H1 (cell line): ENCODE data around the gene LRRC2. TPM values are rescaled to one million over a fixed set of nuclear protein-coding genes. Genes with fewer than 3 reads are reported as not detected.
A peak's percentile ranks its signal among the peaks of the same experiment; 100 is the strongest.

Experiments
- CTCF ChIA-PET: fragments of 300-600 bp; sonication (Branson Sonifier 250); formaldehyde crosslinking; loops from one replicate; lab custom pipeline; 2021; ENCODE audit not compliant: partially characterized antibody; lab: Charles Lee
- POLR2A ChIA-PET: fragments of 300-600 bp; sonication (Branson Sonifier 250); formaldehyde crosslinking; loops from one replicate; lab custom pipeline; 2021; ENCODE audit warnings: inconsistent platforms; ENCODE audit not compliant: partially characterized antibody; lab: Charles Lee
- DNase-seq, 2 experiments: peaks; one replicate each; pipeline versions ENCODE4 v3.0.0 to v3.0.0-alpha.2; 2010 to 2022; ENCODE audit warnings: low spot score in 2 of 2, low read depth in 1 of 2, mixed read lengths in 1 of 2
- FAIRE-seq: peaks from 2 replicates; lab custom pipeline; 2011; peaks lifted over from hg19 to GRCh38; lab: Jason Lieb, UNC
- H2AFZ ChIP-seq: 2 replicates; pipeline ENCODE4 v1.8.1; 2012; ENCODE audit warnings: low read length, inconsistent platforms
- H2AK5ac ChIP-seq: 2 replicates; pipeline ENCODE4 v1.6.1; 2013; ENCODE audit warnings: low read depth, low read length
- H2BK120ac ChIP-seq: replicated peaks from 2 replicates; pipeline ENCODE3; 2013; ENCODE audit warnings: low read depth, low read length, inconsistent platforms
- H2BK12ac ChIP-seq: 2 replicates; pipeline ENCODE4 v1.6.1; 2013; ENCODE audit warnings: low read depth, low read length
- H2BK15ac ChIP-seq: 2 replicates; pipeline ENCODE4 v1.6.1; 2013; ENCODE audit warnings: low read length
- H2BK20ac ChIP-seq: 2 replicates; pipeline ENCODE4 v1.6.1; 2013; ENCODE audit warnings: low read length
- H2BK5ac ChIP-seq: 2 replicates; pipeline ENCODE4 v1.6.1; 2013; ENCODE audit warnings: low read depth, low read length
- H3K14ac ChIP-seq: 2 replicates; pipeline ENCODE4 v1.6.1; 2013; ENCODE audit warnings: inconsistent platforms; ENCODE audit not compliant: insufficient read length
- H3K18ac ChIP-seq: 2 replicates; pipeline ENCODE4 v1.6.1; 2013; ENCODE audit warnings: low read length; ENCODE audit errors: extremely low read depth
- H3K23ac ChIP-seq: 2 replicates; pipeline ENCODE4 v1.6.1; 2013; ENCODE audit warnings: inconsistent platforms; ENCODE audit not compliant: insufficient read length
- H3K23me2 ChIP-seq: 2 replicates; pipeline ENCODE4 v1.6.1; 2013; ENCODE audit warnings: low read depth, low read length
- H3K27ac ChIP-seq: 2 replicates; pipeline ENCODE4 v1.6.1; 2011; ENCODE audit warnings: low read depth, low read length, inconsistent platforms
- H3K27me3 ChIP-seq, 4 experiments: replicated peaks in 1 of 4; 1 replicate in 1 of 4; 2 replicates in 3 of 4; pipeline versions ENCODE4 v1.6.1 to v1.8.1; 2011 to 2013; ENCODE audit warnings: low read length in 3 of 4, mild to moderate bottlenecking in 3 of 4, inconsistent platforms in 2 of 4, mixed read lengths in 2 of 4, moderate library complexity in 1 of 4; ENCODE audit not compliant: control insufficient read depth in 3 of 4, insufficient read depth in 3 of 4; ENCODE audit errors: extremely low read depth in 1 of 4
- H3K36me3 ChIP-seq, 4 experiments: 2 replicates each; pipeline versions ENCODE4 v1.6.1 to v1.8.1; 2011 to 2013; ENCODE audit warnings: mild to moderate bottlenecking in 4 of 4, low read length in 3 of 4, moderate library complexity in 2 of 4, control low read depth in 1 of 4, inconsistent platforms in 1 of 4; ENCODE audit not compliant: insufficient read depth in 4 of 4, control insufficient read depth in 2 of 4
- H3K4ac ChIP-seq: replicated peaks from 2 replicates; pipeline ENCODE3; 2013; ENCODE audit warnings: low read length, low read depth, mixed read lengths, inconsistent platforms; ENCODE audit not compliant: insufficient read length
- H3K4me1 ChIP-seq, 4 experiments: replicated peaks in 1 of 4; 1 replicate in 1 of 4; 2 replicates in 3 of 4; pipeline versions ENCODE4 v1.6.1 to v1.8.1; 2011 to 2013; ENCODE audit warnings: low read length in 3 of 4, inconsistent platforms in 2 of 4, mixed read lengths in 1 of 4; ENCODE audit not compliant: insufficient read depth in 4 of 4, control insufficient read depth in 3 of 4
- H3K4me2 ChIP-seq, 2 experiments: 2 replicates each; pipeline versions ENCODE4 v1.6.1 to v1.8.1; 2011 to 2013; ENCODE audit warnings: low read depth in 2 of 2, low read length in 2 of 2, control low read depth in 1 of 2, inconsistent platforms in 1 of 2, mild to moderate bottlenecking in 1 of 2; ENCODE audit not compliant: insufficient read depth in 1 of 2
- H3K4me3 ChIP-seq, 4 experiments: fragments of 200-600, 300-600 bp in 1 of 4; sonication (generic), shearing (Covaris generic), sonication (Bioruptor Twin) in 1 of 4; 2 replicates each; pipeline versions ENCODE4 v1.5.1 to v1.8.1; 2011 to 2016; ENCODE audit warnings: low read length in 4 of 4, low read depth in 3 of 4, control low read depth in 2 of 4, inconsistent platforms in 2 of 4, mild to moderate bottlenecking in 2 of 4, mixed read lengths in 1 of 4, moderate library complexity in 1 of 4; ENCODE audit not compliant: insufficient read depth in 2 of 4; ENCODE audit errors: extremely low read depth in 1 of 4
- H3K56ac ChIP-seq: replicated peaks from 2 replicates; pipeline ENCODE3; 2013; ENCODE audit warnings: low read depth, mild to moderate bottlenecking, mixed read lengths, low read length, inconsistent platforms; ENCODE audit not compliant: insufficient read length
- H3K79me1 ChIP-seq: 2 replicates; pipeline ENCODE4 v1.6.1; 2013; ENCODE audit warnings: low read depth, low read length, control low read depth
- H3K79me2 ChIP-seq, 2 experiments: 2 replicates each; pipeline versions ENCODE4 v1.6.1 to v1.8.1; 2012 to 2013; ENCODE audit warnings: low read length in 2 of 2, mild to moderate bottlenecking in 2 of 2, inconsistent platforms in 1 of 2; ENCODE audit not compliant: insufficient read depth in 2 of 2, control insufficient read depth in 1 of 2
- H3K9ac ChIP-seq, 4 experiments: replicated peaks in 1 of 4; 1 replicate in 1 of 4; 2 replicates in 3 of 4; pipeline versions ENCODE4 v1.6.1 to v1.8.1; 2011 to 2013; ENCODE audit warnings: low read depth in 3 of 4, low read length in 3 of 4, control low read depth in 2 of 4, mild to moderate bottlenecking in 2 of 4, moderate library complexity in 2 of 4, inconsistent platforms in 1 of 4; ENCODE audit errors: extremely low read depth in 1 of 4
- H3K9me3 ChIP-seq, 2 experiments: 2 replicates each; pipeline versions ENCODE4 v1.6.1 to v1.8.1; 2012 to 2013; ENCODE audit warnings: mild to moderate bottlenecking in 2 of 2, moderate library complexity in 2 of 2, control low read depth in 1 of 2, inconsistent platforms in 1 of 2, low read depth in 1 of 2, low read length in 1 of 2, mixed read lengths in 1 of 2; ENCODE audit not compliant: insufficient read depth in 2 of 2
- H4K20me1 ChIP-seq, 2 experiments: replicated peaks in 1 of 2; 2 replicates each; pipeline versions ENCODE3 to v1.8.1; 2011 to 2013; ENCODE audit warnings: inconsistent platforms in 2 of 2, low read length in 2 of 2, mild to moderate bottlenecking in 1 of 2; ENCODE audit not compliant: insufficient read depth in 2 of 2, control insufficient read depth in 1 of 2
- H4K5ac ChIP-seq: 2 replicates; pipeline ENCODE4 v1.6.1; 2013; ENCODE audit warnings: low read length, low read depth, mixed read lengths, inconsistent platforms; ENCODE audit not compliant: insufficient read length
- H4K8ac ChIP-seq: 2 replicates; pipeline ENCODE4 v1.8.0; 2013; ENCODE audit warnings: mild to moderate bottlenecking, moderate library complexity, low read length, inconsistent platforms; ENCODE audit not compliant: insufficient read depth; ENCODE audit errors: extremely low read depth
- H4K91ac ChIP-seq: replicated peaks from 2 replicates; pipeline ENCODE3; 2013; ENCODE audit warnings: low read length, mixed read lengths, inconsistent platforms; ENCODE audit not compliant: insufficient read length
- CTBP2 ChIP-seq: IDR thresholded peaks from 2 replicates; pipeline ENCODE4 v1.7.0; 2011; ENCODE audit warnings: borderline replicate concordance, mild to moderate bottlenecking, moderate library complexity, mixed read lengths, low read length; ENCODE audit not compliant: insufficient read depth, insufficient read length
- GABPA ChIP-seq: IDR thresholded peaks from 2 replicates; pipeline ENCODE4 v1.6.1; 2011; ENCODE audit warnings: mild to moderate bottlenecking, low read length, moderate library complexity, borderline replicate concordance; ENCODE audit not compliant: insufficient read depth
- JUND ChIP-seq: IDR thresholded peaks from 2 replicates; pipeline ENCODE4 v1.6.1; 2011; ENCODE audit warnings: mild to moderate bottlenecking, improper control_type of control experiment, low read length
- KDM5A ChIP-seq: fragments of 200-600 bp; IDR thresholded peaks from 2 replicates; pipeline ENCODE4 v1.7.1; 2012; ENCODE audit warnings: mild to moderate bottlenecking, low read length, inconsistent platforms, mixed read lengths
- SRF ChIP-seq: IDR thresholded peaks from 2 replicates; pipeline ENCODE4 v1.6.1; 2011; ENCODE audit warnings: mild to moderate bottlenecking, low read depth, low read length, moderate library complexity
- WGBS, 2 experiments: shearing (Covaris generic) in 1 of 2; methylation state at CpG; one replicate each; pipeline versions ENCODE4 v1.1.6 to v1.1.7; 2013 to 2015; ENCODE audit warnings: low lambda C conversion rate in 2 of 2, mixed read lengths in 2 of 2, inconsistent platforms in 1 of 2, low coverage in 1 of 2, missing lambda C conversion rate in 1 of 2; ENCODE audit not compliant: insufficient replicate concordance in 2 of 2, insufficient coverage in 1 of 2, insufficient read length in 1 of 2; ENCODE audit errors: extremely low coverage in 1 of 2, missing lambda C conversion rate in 1 of 2; 5-methylcytosine and 5-hydroxymethylcytosine counted together
- polyA plus RNA-seq, 7 experiments: library from polyadenylated mRNA; depleted of rRNA in 3 of 7; stranded (reverse) in 5 of 7; unstranded in 2 of 7; fragments of >200 nt in 5 of 7; fragments of 200-250 nt in 2 of 7; gene quantifications; 1 replicate in 5 of 7; 2 replicates in 1 of 7; 4 replicates in 1 of 7; pipeline versions ENCODE4 v1.2.1 to v1.2.3, GENCODE V29; 2011 to 2013; ENCODE audit warnings: missing spikeins in 2 of 7, mixed read lengths in 2 of 7
- total RNA-seq: library from RNA; stranded (reverse); fragmentation: NEBNext Ultra II Directional; extraction: Animal tissue kit (Norgen Biotek cat#: 25700); gene quantifications from 2 replicates; pipeline ENCODE4 v1.2.1, GENCODE V29; 2021

The LRRC2 gene
- total and polyA plus RNA-seq, 2 of the 8 experiments (the other 6 are each of a cell fraction or from before 2014, with no cell fraction given): 1.4 to 6.4 TPM

DNA sequence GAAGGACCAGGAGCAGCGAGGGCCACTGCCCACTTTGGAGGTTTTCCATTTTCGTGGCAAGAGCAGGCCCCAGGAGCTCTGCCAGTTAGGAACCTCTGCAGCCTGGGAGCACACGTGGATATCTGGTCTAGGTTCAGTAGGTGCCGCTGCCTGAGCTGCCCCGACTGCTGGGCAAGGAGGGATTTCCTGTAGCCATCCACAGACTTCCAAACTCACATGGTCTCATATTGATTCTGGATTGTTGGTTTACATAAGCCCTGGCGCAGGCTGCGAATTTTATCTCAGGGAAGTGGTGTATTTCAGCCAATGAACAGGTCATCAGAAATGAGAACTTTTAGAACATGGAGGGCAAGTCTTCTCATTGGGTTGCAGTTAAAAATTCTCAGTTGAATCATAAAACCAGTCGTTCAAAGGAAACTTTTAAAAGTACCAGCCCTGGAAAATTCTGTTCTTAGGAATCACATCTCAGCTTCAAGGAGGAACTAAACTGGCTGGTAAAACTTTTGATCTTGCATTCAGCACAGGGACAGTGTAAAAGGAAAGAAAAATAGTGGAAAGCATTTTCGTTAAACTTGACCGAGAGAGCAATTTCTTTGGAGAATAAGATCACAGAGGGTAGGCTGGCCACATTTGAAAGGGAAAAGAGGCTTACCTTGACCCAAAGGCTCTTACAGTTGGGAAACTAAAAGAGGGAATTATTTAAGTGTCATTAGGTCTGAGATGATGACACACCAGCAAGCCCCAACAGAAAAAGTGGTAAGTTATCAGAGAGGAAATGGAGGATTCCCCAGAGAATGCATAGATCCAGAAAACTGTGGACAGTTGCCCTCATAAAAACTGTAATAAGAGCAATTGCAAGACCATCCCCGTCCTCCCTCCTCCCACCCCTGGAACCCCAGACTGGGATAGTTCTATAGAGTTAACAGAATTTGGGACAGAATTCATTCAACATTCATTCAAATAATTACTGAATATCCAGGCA is 74.7 kb downstream of the LRRC2 start:
- no peak for TF ChIP-seq CTBP2
- TF ChIP-seq JUND: no peak
- TF ChIP-seq SRF: no peak
- TF ChIP-seq KDM5A: no peak
- TF ChIP-seq GABPA: no peak
- TF ChIP-seq, all 59 proteins: peak for 0
- DNase-seq (peak in 1 of 2 experiments; percentile 14), FAIRE-seq (no peak)
- no peak overlapping the region for H4K91ac ChIP-seq
- H3K9me3 ChIP-seq: peaks cover 0 to 10% of the 10 kb centered on the region in 2 experiments; a peak in 2 of 4 replicates
- H3K4me2 ChIP-seq: no peak overlapping the region
- H3K36me3 ChIP-seq: no peaks in the 10 kb centered on the region
- no peak overlapping the region for H3K4ac ChIP-seq
- H2BK12ac ChIP-seq: no peak overlapping the region
- ChIA-PET POLR2A (interaction anchor here (1.0 to 1.7 kb wide), 3 partner anchors 84 to 94 kb away, joined by 3 to 8 read pairs (median 3); no protein-coding TSS in a partner anchor), CTCF (interaction anchor here (0.7 to 4.3 kb wide), 9 partner anchors 11 to 343 kb away, joined by 3 to 42 read pairs (median 5); no protein-coding TSS in a partner anchor)
- no peak overlapping the region for H3K23ac ChIP-seq
- H4K8ac ChIP-seq: 0 out of 2 replicates have a peak overlapping the region, but pooled peaks have one; percentile 20
- H3K18ac ChIP-seq: no peak overlapping the region
- no peak overlapping the region for H3K27ac ChIP-seq
- H3K79me1 ChIP-seq: no peaks in the 10 kb centered on the region
- no peak overlapping the region for H3K14ac ChIP-seq
- H2BK20ac ChIP-seq: 0 out of 2 replicates have a peak overlapping the region, but pooled peaks have one; percentile 43
- H3K4me3 ChIP-seq: no peak overlapping the region
- no peaks in the 10 kb centered on the region for H3K23me2 ChIP-seq
- no peak overlapping the region; the same call in 1 of the 2 replicates for H2BK15ac ChIP-seq
- no peak overlapping the region for H4K5ac ChIP-seq
- no peaks in the 10 kb centered on the region; a peak in 2 of 7 replicates for H3K27me3 ChIP-seq
- no peak overlapping the region for H3K9ac ChIP-seq
- H4K20me1 ChIP-seq: no peaks in the 10 kb centered on the region
- WGBS, 2 experiments: 91% methylated on average over 11 of the region's 11 CpGs; no CpG with 5 or more reads in 1 of the 2 experiments
- no peaks in the 10 kb centered on the region for H3K79me2 ChIP-seq
- no peak overlapping the region for H2AFZ ChIP-seq
- no peak overlapping the region for H2BK5ac ChIP-seq
- H3K56ac ChIP-seq: no peak overlapping the region
- no peak overlapping the region for H2AK5ac ChIP-seq
- H3K4me1 ChIP-seq: peaks cover 4 to 8% (median 6%) of the 10 kb centered on the region in 4 experiments; a peak in 6 of 7 replicates
- no peak overlapping the region for H2BK120ac ChIP-seq
